ENCODE results near the gene TDRD1. TPM values are rescaled to one million over a fixed set of nuclear protein-coding genes. Genes with fewer than 3 reads are reported as not detected.

The TDRD1 gene
- total RNA-seq, 4 donors from 2014 or later = 0.16 to 0.19 (median 0.17) TPM; not detected in 1

GRCh38 chr10:114260366-114260765 lies 81.2 kb downstream of the TDRD1 start:
- TF ChIP-seq CTCF (IDR thresholded peaks at IDR 0.05; ENCODE audit: low read depth) = no peak

DNA sequence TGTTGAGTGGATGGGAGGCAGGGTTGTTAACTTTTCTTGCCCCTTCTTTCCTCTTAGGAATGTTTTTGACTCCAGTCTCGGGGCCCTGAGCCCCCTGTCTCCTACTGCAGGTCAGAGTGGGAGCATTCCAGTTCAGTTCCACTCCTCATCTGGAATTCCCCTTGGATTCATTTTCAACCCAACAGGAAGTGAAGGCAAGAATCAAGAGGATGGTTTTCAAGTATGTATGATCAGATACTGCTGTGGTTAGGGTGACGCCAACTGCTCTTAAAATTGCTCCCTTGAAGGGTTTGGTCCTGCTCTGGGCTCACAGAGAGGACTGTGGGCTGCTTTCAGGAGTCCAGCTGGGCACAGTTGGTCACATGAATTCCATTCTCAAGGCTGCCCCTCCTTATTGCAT lies 81.9 kb downstream of the TDRD1 start:
- TF ChIP-seq CTCF (IDR thresholded peaks at IDR 0.05; ENCODE audit: low read depth) = no peak

GRCh38 chr10:114262496-114262895 lies 83.3 kb downstream of the TDRD1 start:
- TF ChIP-seq CTCF (IDR thresholded peaks at IDR 0.05; ENCODE audit: low read depth) = no peak

- no peak for TF ChIP-seq CTCF (IDR thresholded peaks at IDR 0.05; ENCODE audit: low read depth)
Observed at GRCh38 chr10:114265392-114266053, 86.4 kb downstream of the TDRD1 start.

GRCh38 chr10:114266521-114266920 lies 87.4 kb downstream of the TDRD1 start:
- TF ChIP-seq CTCF (IDR thresholded peaks at IDR 0.05; ENCODE audit: low read depth) = no peak

GRCh38 chr10:114271075-114271778 lies 92.1 kb downstream of the TDRD1 start:
- no peak for TF ChIP-seq CTCF (IDR thresholded peaks at IDR 0.05; ENCODE audit: low read depth)

DNA sequence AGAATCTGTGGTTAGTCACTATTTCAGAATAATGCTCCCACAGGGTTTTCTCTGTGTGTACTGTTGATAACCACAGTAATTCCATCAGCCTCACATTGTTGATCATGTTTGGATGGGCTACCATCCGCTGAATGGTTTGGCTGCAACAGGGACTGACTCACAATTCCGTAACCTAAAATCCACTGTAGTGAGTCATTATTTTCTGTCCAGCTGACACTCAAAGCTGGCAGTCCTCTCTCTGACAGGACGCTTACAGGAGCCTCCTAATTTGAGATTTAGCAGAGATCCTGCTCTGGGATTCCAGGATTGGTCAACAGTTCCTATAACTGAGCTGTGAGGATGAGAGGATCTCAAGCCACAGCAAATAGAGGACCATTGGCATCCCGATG lies 92.6 kb downstream of the TDRD1 start:
- no peak for TF ChIP-seq CTCF (IDR thresholded peaks at IDR 0.05; ENCODE audit: low read depth)

Measured in subcutaneous adipose tissue (tissue), 4 donors.